OCI-LY1 (cell line): Measurements from ENCODE around the gene CLECL1.
"Not testable (repeated sequence)": the region's sequence is repeated elsewhere in the genome, so short reads cannot be mapped to it uniquely, and the experiment has no call there.

ENCODE experiments used
- H2AFZ ChIP-seq: fragments of 200-600 bp; sonication (generic), shearing (Covaris generic); 2 replicates; pipeline ENCODE4 v1.6.0; 2014; ENCODE audit warnings: antibody characterized with exemption, mild to moderate bottlenecking, low read length
- H3F3A ChIP-seq: fragments of 200-600 bp; sonication (generic), shearing (Covaris generic); 2 replicates; pipeline ENCODE4 v1.6.0; 2014; ENCODE audit warnings: mild to moderate bottlenecking, antibody characterized with exemption, low read length, moderate library complexity; ENCODE audit not compliant: insufficient read depth
- H3K27ac ChIP-seq: fragments of 200-600 bp; sonication (generic); 2 replicates; pipeline ENCODE4 v1.5.1; 2014; ENCODE audit warnings: low read length, mixed run types, mild to moderate bottlenecking, low read depth; ENCODE audit not compliant: poor library complexity, severe bottlenecking
- H3K27me3 ChIP-seq: fragments of 200-600 bp; sonication (generic); 2 replicates; pipeline ENCODE4 v1.6.0; 2014; ENCODE audit warnings: antibody characterized with exemption, mild to moderate bottlenecking, low read length, moderate library complexity; ENCODE audit not compliant: insufficient read depth
- H3K36me3 ChIP-seq: fragments of 200-600 bp; sonication (generic); 2 replicates; pipeline ENCODE4 v1.6.1; 2014; ENCODE audit warnings: mild to moderate bottlenecking, antibody characterized with exemption, low read length, moderate library complexity, mixed read lengths; ENCODE audit not compliant: insufficient read depth
- H3K4me1 ChIP-seq: fragments of 200-600 bp; sonication (generic); 2 replicates; pipeline ENCODE4 v1.5.1; 2014; ENCODE audit warnings: mild to moderate bottlenecking, low read length, moderate library complexity; ENCODE audit not compliant: insufficient read depth, severe bottlenecking
- H3K4me2 ChIP-seq: fragments of 200-600 bp; sonication (generic), shearing (Covaris generic); 2 replicates; pipeline ENCODE4 v1.6.1; 2014; ENCODE audit warnings: low read length
- H3K4me3 ChIP-seq: fragments of 200-600 bp; sonication (generic); 2 replicates; pipeline ENCODE4 v1.5.1; 2014; ENCODE audit warnings: low read length, low read depth, mild to moderate bottlenecking, mixed read lengths; ENCODE audit not compliant: poor library complexity, severe bottlenecking
- H3K79me2 ChIP-seq: fragments of 200-600 bp; shearing (Covaris generic); 2 replicates; pipeline ENCODE4 v1.6.1; 2016; ENCODE audit warnings: mixed run types, low read length, mixed read lengths; ENCODE audit not compliant: insufficient read depth
- H3K9ac ChIP-seq: fragments of 200-600 bp; sonication (generic), shearing (Covaris generic); 2 replicates; pipeline ENCODE4 v1.6.1; 2014; ENCODE audit warnings: mild to moderate bottlenecking, low read length, mixed read lengths
- H3K9me2 ChIP-seq: fragments of 200-600 bp; sonication (generic), shearing (Covaris generic); 2 replicates; pipeline ENCODE4 v1.6.1; 2014; ENCODE audit warnings: low read depth, mild to moderate bottlenecking, low read length, mixed read lengths
- H3K9me3 ChIP-seq: fragments of 200-600 bp; shearing (Covaris generic); 2 replicates; pipeline ENCODE4 v1.6.1; 2014; ENCODE audit warnings: low read length, mixed read lengths
- H4K20me1 ChIP-seq: fragments of 200-600 bp; sonication (generic), shearing (Covaris generic); 2 replicates; pipeline ENCODE4 v1.6.0; 2016; ENCODE audit warnings: mild to moderate bottlenecking, low read length; ENCODE audit not compliant: insufficient read depth
- CTCF ChIP-seq: fragments of 200-600 bp; sonication (generic), shearing (Covaris generic); IDR thresholded peaks from 2 replicates; pipeline ENCODE4 v1.5.1; 2017; ENCODE audit warnings: mild to moderate bottlenecking, antibody characterized with exemption, low read length, moderate library complexity, mixed read lengths
- EZH2 ChIP-seq: fragments of 200-600 bp; sonication (generic), shearing (Covaris generic); IDR thresholded peaks from 2 replicates; pipeline ENCODE4 v1.8.0; 2017; ENCODE audit warnings: borderline replicate concordance, mixed run types, mild to moderate bottlenecking, antibody characterized with exemption, low read length, moderate library complexity, mixed read lengths

Gene CLECL1

GRCh38 chr12:9717070-9717925, 15.6 kb downstream of the CLECL1 start:
- Histone ChIP-seq H4K20me1 (no peaks in the 10 kb centered on the region), H3K79me2 (no peaks in the 10 kb centered on the region), H3K4me1 (peaks cover 16% of the 10 kb centered on the region), H3K9me2 (no peaks in the 10 kb centered on the region), H3K4me2 (no peak overlapping the region), H3F3A (no peaks in the 10 kb centered on the region), H3K9me3 (no peaks in the 10 kb centered on the region), H3K36me3 (peaks cover 24% of the 10 kb centered on the region), H2AFZ (no peak overlapping the region), H3K27me3 (no peaks in the 10 kb centered on the region), H3K9ac (no peak overlapping the region), H3K27ac (no peak overlapping the region), H3K4me3 (no peak overlapping the region)
- TF ChIP-seq EZH2 (no peak), CTCF (no peak)

- not testable (repeated sequence) for H3K9ac ChIP-seq, H3K4me1 ChIP-seq, H3K27me3 ChIP-seq, H3K4me2 ChIP-seq, H3K36me3 ChIP-seq, H3F3A ChIP-seq, H3K27ac ChIP-seq, H3K9me2 ChIP-seq, H3K79me2 ChIP-seq, H2AFZ ChIP-seq, H3K4me3 ChIP-seq, H4K20me1 ChIP-seq, H3K9me3 ChIP-seq
Measured at GRCh38 chr12:9713032-9713558, 19.8 kb downstream of the CLECL1 start.

- no peaks in the 10 kb centered on the region for H3K27me3 ChIP-seq
- H3K79me2 ChIP-seq: no peaks in the 10 kb centered on the region
- H3K4me2 ChIP-seq: no peak overlapping the region
- H3F3A ChIP-seq: no peaks in the 10 kb centered on the region
- H3K27ac ChIP-seq: no peak overlapping the region
- H3K9ac ChIP-seq: no peak overlapping the region
- no peaks in the 10 kb centered on the region for H4K20me1 ChIP-seq
- H3K9me3 ChIP-seq: no peaks in the 10 kb centered on the region
- H2AFZ ChIP-seq: no peak overlapping the region
- H3K4me1 ChIP-seq: peaks cover 15% of the 10 kb centered on the region
- H3K9me2 ChIP-seq: no peaks in the 10 kb centered on the region
- TF ChIP-seq CTCF: no peak
- no peaks in the 10 kb centered on the region for H3K36me3 ChIP-seq
- H3K4me3 ChIP-seq: no peak overlapping the region
Measured at GRCh38 chr12:9711664-9712063, 21.2 kb downstream of the CLECL1 start.
